ENCODE measurements around the gene LCA5.
"Not testable (repeated sequence)": the region's sequence is repeated elsewhere in the genome, so short reads cannot be mapped to it uniquely, and the experiment has no call there.

The LCA5 gene

GRCh38 chr6:79536585-79536953, 661 bp downstream of the LCA5 start:
- DNase-seq, result no peak

- not testable (repeated sequence) for DNase-seq
These were observed 7.7 kb downstream of the LCA5 start for GRCh38 chr6:79529567-79529966.

GRCh38 chr6:79526897-79527296, 10.3 kb downstream of the LCA5 start:
- no peak for DNase-seq

GRCh38 chr6:79525272-79526100, 11.7 kb downstream of the LCA5 start:
- no peak for DNase-seq

GRCh38 chr6:79524065-79524464, 13.2 kb downstream of the LCA5 start:
- no peak for DNase-seq

- DNase-seq, result no peak
These were observed 14.6 kb downstream of the LCA5 start for GRCh38 chr6:79522609-79523008.

- DNase-seq, result no peak
These were observed 16.7 kb downstream of the LCA5 start for GRCh38 chr6:79520534-79520933.

GRCh38 chr6:79518842-79519241, 18.4 kb downstream of the LCA5 start:
- DNase-seq, result no peak

- no peak for DNase-seq
These were observed 21.8 kb downstream of the LCA5 start for GRCh38 chr6:79515436-79515835.

GRCh38 chr6:79513111-79513510, 24.1 kb downstream of the LCA5 start:
- DNase-seq, result no peak

GRCh38 chr6:79512014-79512413, 25.2 kb downstream of the LCA5 start:
- DNase-seq, result no peak

GRCh38 chr6:79510707-79511106, 26.5 kb downstream of the LCA5 start:
- DNase-seq, result no peak

- DNase-seq, result no peak
These were observed 31.0 kb downstream of the LCA5 start for GRCh38 chr6:79506251-79506650.

- no peak for DNase-seq
These were observed 32.9 kb downstream of the LCA5 start for GRCh38 chr6:79504372-79504771.

- no peak for DNase-seq
These were observed 38.4 kb downstream of the LCA5 start for GRCh38 chr6:79498842-79499241.

- no peak for DNase-seq
These were observed 42.0 kb downstream of the LCA5 start for GRCh38 chr6:79495246-79495645.

GRCh38 chr6:79494841-79495240, 42.4 kb downstream of the LCA5 start:
- no peak for DNase-seq

GRCh38 chr6:79470728-79471127, 66.5 kb downstream of the LCA5 start:
- no peak for DNase-seq

GRCh38 chr6:79469376-79470246, 67.6 kb downstream of the LCA5 start:
- no peak for DNase-seq

GRCh38 chr6:79468587-79468986, 68.6 kb downstream of the LCA5 start:
- no peak for DNase-seq

GRCh38 chr6:79468116-79468515, 69.1 kb downstream of the LCA5 start:
- DNase-seq, result no peak

GRCh38 chr6:79467716-79468115, 69.5 kb downstream of the LCA5 start:
- peak; percentile 45 to 63 for DNase-seq

- peak; percentile 58 to 69 for DNase-seq
These were observed 70.9 kb downstream of the LCA5 start for GRCh38 chr6:79466207-79466834.

- no peak for DNase-seq
These were observed 71.8 kb downstream of the LCA5 start for GRCh38 chr6:79465381-79465780.

All from Kasumi-1 (cell line).